Vagina (tissue), 2 donors: Measurements from ENCODE around the gene PCAT7.

Source experiments
- CTCF ChIP-seq, 3 experiments: fragments of 450-650 bp in 2 of 3; fragments of 200-600 bp in 1 of 3; sonication (generic) in 1 of 3; IDR thresholded peaks; one replicate each; pipeline ENCODE4 v1.5.1; 2017 to 2019; ENCODE audit warnings: antibody characterized with exemption in 3 of 3, mild to moderate bottlenecking in 2 of 3, moderate library complexity in 2 of 3
- POLR2A ChIP-seq, 2 donors: fragments of 450-650 bp; IDR thresholded peaks; one replicate each; pipeline ENCODE4 v1.6.1; 2017; ENCODE audit warnings: antibody characterized with exemption in 2 of 2, mild to moderate bottlenecking in 2 of 2, moderate library complexity in 2 of 2
- POLR2AphosphoS5 ChIP-seq, 2 donors: sonication (generic); formaldehyde crosslinking; IDR thresholded peaks; one replicate each; pipeline ENCODE4 v1.9.0; 2017; ENCODE audit warnings: antibody characterized with exemption in 2 of 2, mild to moderate bottlenecking in 2 of 2, low read depth in 1 of 2; ENCODE audit not compliant: insufficient read depth in 1 of 2

- TF ChIP-seq POLR2A (IDR thresholded peaks at IDR 0.05): no peak
- TF ChIP-seq CTCF (IDR thresholded peaks at IDR 0.05): no peak
- no peak for TF ChIP-seq POLR2AphosphoS5 (IDR thresholded peaks at IDR 0.05; ENCODE audit: insufficient read depth in 1 of 2, low read depth in 1 of 2)
These were observed 26.0 kb upstream of the PCAT7 start for GRCh38 chr9:94528886-94529285.
